ENCODE results near the gene RCOR1. TPM values are rescaled to one million over a fixed set of nuclear protein-coding genes. Genes with fewer than 3 reads are reported as not detected.

The RCOR1 gene
- total and polyA plus RNA-seq, 2 of the 8 experiments (the other 6 are each of a cell fraction or from before 2014, with no cell fraction given): 12.3 to 26.3 TPM

GRCh38 chr14:102574281-102575159 lies 17.9 kb upstream of the RCOR1 start:
- DNase-seq (ENCODE audit: low read depth in 1 of 2, low spot score in 2 of 2): no peak
- no peak for FAIRE-seq
- TF ChIP-seq TEAD4 (IDR thresholded peaks at IDR 0.05; ENCODE audit: low read depth, low read length): 0 out of 2 replicates have a peak, but pooled peaks have one; percentile 21

More at GRCh38 chr14:102574281-102575159, 17.9 kb upstream of the RCOR1 start:
- H3K4me1 ChIP-seq (replicated peaks in 1 of 4; ENCODE audit: control insufficient read depth in 3 of 4, insufficient read depth in 4 of 4, low read length in 3 of 4): peaks cover 0 to 4% (median 1%) of the 10 kb centered on the region in 4 experiments; a peak in 2 of 7 replicates
- no peaks in the 10 kb centered on the region for H4K20me1 ChIP-seq (replicated peaks in 1 of 2; ENCODE audit: control insufficient read depth in 1 of 2, insufficient read depth in 2 of 2, low read length in 2 of 2)
- no peaks in the 10 kb centered on the region for H3K79me2 ChIP-seq (ENCODE audit: control insufficient read depth in 1 of 2, insufficient read depth in 2 of 2, low read length in 2 of 2)
- peak overlapping the region; percentile 35 for H2BK120ac ChIP-seq (replicated peaks; ENCODE audit: low read depth, low read length)
- H3K23me2 ChIP-seq (ENCODE audit: low read depth, low read length): no peaks in the 10 kb centered on the region
- peak overlapping the region; percentile 40; the same call in 1 of the 2 replicates for H2BK12ac ChIP-seq (ENCODE audit: low read depth, low read length)
- CTCF ChIA-PET (ENCODE audit: partially characterized antibody): interaction anchor here (0.7 to 2.7 kb wide), 9 partner anchors 8 to 158 kb away, joined by 3 to 14 read pairs (median 4); no protein-coding TSS in a partner anchor
- POLR2A ChIA-PET (ENCODE audit: partially characterized antibody): interaction anchor here (1.6 to 2.5 kb wide), 3 partner anchors 10 to 19 kb away, joined by 4 to 11 read pairs (median 4); partner anchors contain the start of gene RCOR1
- no peaks in the 10 kb centered on the region for H3K36me3 ChIP-seq (ENCODE audit: control insufficient read depth in 2 of 4, insufficient read depth in 4 of 4, low read length in 3 of 4)
- peak overlapping the region; percentile 3 for H4K91ac ChIP-seq (replicated peaks; ENCODE audit: insufficient read length, low read length)
- no peaks in the 10 kb centered on the region for H3K79me1 ChIP-seq (ENCODE audit: low read depth, low read length)
- peak overlapping the region; percentile 17; the same call in 1 of the 2 replicates for H4K8ac ChIP-seq (ENCODE audit: extremely low read depth, insufficient read depth, low read length)
- WGBS, 2 experiments (ENCODE audit: extremely low coverage in 1 of 2, insufficient coverage in 1 of 2, insufficient read length in 1 of 2, insufficient replicate concordance in 2 of 2, low coverage in 1 of 2, low lambda C conversion rate in 2 of 2, missing lambda C conversion rate in 1 of 2): 65% methylated on average over 20 of the region's 20 CpGs; no CpG with 5 or more reads in 1 of the 2 experiments
- no peaks in the 10 kb centered on the region for H3K9me3 ChIP-seq (ENCODE audit: insufficient read depth in 2 of 2, low read depth in 1 of 2, low read length in 1 of 2)
- no peak overlapping the region for H3K27ac ChIP-seq (ENCODE audit: low read depth, low read length)
- peak overlapping the region; percentile 47 to 52; a peak in 3 of 4 replicates for H3K4me2 ChIP-seq (ENCODE audit: insufficient read depth in 1 of 2, low read depth in 2 of 2, low read length in 2 of 2)
- H2AK5ac ChIP-seq (ENCODE audit: low read depth, low read length): no peak overlapping the region
- no peak overlapping the region for H3K4ac ChIP-seq (replicated peaks; ENCODE audit: insufficient read length, low read depth, low read length)
- H3K4me3 ChIP-seq (ENCODE audit: extremely low read depth in 1 of 4, insufficient read depth in 2 of 4, low read depth in 3 of 4, low read length in 4 of 4): no peak overlapping the region
- H3K9ac ChIP-seq (replicated peaks in 1 of 4; ENCODE audit: extremely low read depth in 1 of 4, low read depth in 3 of 4, low read length in 3 of 4): no peak overlapping the region
- no peak overlapping the region for H3K56ac ChIP-seq (replicated peaks; ENCODE audit: insufficient read length, low read depth, low read length)
- peak overlapping the region; percentile 57; the same call in 1 of the 2 replicates for H2BK20ac ChIP-seq (ENCODE audit: low read length)
- no peak overlapping the region for H4K5ac ChIP-seq (ENCODE audit: insufficient read length, low read depth, low read length)
- no peak overlapping the region for H3K23ac ChIP-seq (ENCODE audit: insufficient read length)
- H2BK15ac ChIP-seq (ENCODE audit: low read length): peak overlapping the region; percentile 96; the same call in 1 of the 2 replicates
- H3K18ac ChIP-seq (ENCODE audit: extremely low read depth, low read length): 0 out of 2 replicates have a peak overlapping the region, but pooled peaks have one; percentile 24
- H2BK5ac ChIP-seq (ENCODE audit: low read depth, low read length): peak overlapping the region; percentile 41; the same call in 1 of the 2 replicates
- H2AFZ ChIP-seq (ENCODE audit: low read length): peak overlapping the region; percentile 95
- no peaks in the 10 kb centered on the region for H3K27me3 ChIP-seq (replicated peaks in 1 of 4; ENCODE audit: control insufficient read depth in 3 of 4, extremely low read depth in 1 of 4, insufficient read depth in 3 of 4, low read length in 3 of 4)
- no peak overlapping the region for H3K14ac ChIP-seq (ENCODE audit: insufficient read length)
